CD4-positive, alpha-beta T cell treated with Interleukin-17A for 4 hours (primary cell): ENCODE data around the gene KDM6B.

Source experiments
- DNase-seq: peaks from one replicate; pipeline ENCODE4 v3.0.0-alpha.2; 2020; ENCODE audit warnings: mixed read lengths

The KDM6B gene

GRCh38 chr17:7882068-7882467 lies 48.1 kb downstream of the KDM6B start:
- DNase-seq: no peak

GRCh38 chr17:7882629-7883028 lies 48.6 kb downstream of the KDM6B start:
- no peak for DNase-seq
